K562 (cell line): ENCODE measurements around the gene KIZ. TPM values are rescaled to one million over a fixed set of nuclear protein-coding genes. Genes with fewer than 3 reads are reported as not detected.

Experiments used
- ATAC-seq: fragments of 200-7000 bp; cut with Tn5 transposase; 3 replicates; pipeline ENCODE4 v1.9.1; 2020; ENCODE audit warnings: moderate library complexity
- BruUV-seq: library from RNA; stranded (reverse); fragments of 400-500 nt; replicated peaks from 2 replicates; lab custom pipeline; 2021; lab: Mats Ljungman, UMichigan
- CTCF ChIA-PET: fragments of 300-600 bp; formaldehyde crosslinking; extraction: SDS; loops from one replicate; lab custom pipeline; 2021; ENCODE audit warnings: low intra/inter-chr PET ratio; lab: Yijun Ruan, JAX
- POLR2A ChIA-PET: fragments of 300-600, 350-650 bp; sonication (Branson Sonifier 250); formaldehyde crosslinking; extraction: SDS; loops from one replicate; lab custom pipeline; 2021; ENCODE audit warnings: antibody characterized with exemption, inconsistent platforms; lab: Yijun Ruan, JAX
- DNase-seq, 4 experiments: peaks; one replicate each; pipeline versions ENCODE4 v3.0.0 to v3.0.0-alpha.2; 2011 to 2018; ENCODE audit warnings: low spot score in 3 of 4, mixed read lengths in 3 of 4; ENCODE audit errors: extremely low read depth in 1 of 4
- FAIRE-seq: peaks from 2 replicates; lab custom pipeline; 2011; peaks lifted over from hg19 to GRCh38; lab: Jason Lieb, UNC
- H2AFZ ChIP-seq: 2 replicates; pipeline ENCODE4 v1.6.0; 2011; ENCODE audit warnings: low read depth, low read length, control low read depth, inconsistent platforms
- H3K27ac ChIP-seq: fragments of 200-600 bp; 3 replicates; pipeline ENCODE4 v1.8.0; 2011; ENCODE audit warnings: low read depth, mild to moderate bottlenecking, control low read depth, inconsistent platforms, low read length, moderate library complexity, mixed read lengths; ENCODE audit errors: extremely low read depth
- H3K27me3 ChIP-seq, 2 experiments: fragments of 300-600 bp in 1 of 2; 2 replicates in 1 of 2; 3 replicates in 1 of 2; pipeline versions ENCODE4 v1.6.0 to v1.8.0; 2011; ENCODE audit warnings: inconsistent platforms in 2 of 2, low read length in 2 of 2, mild to moderate bottlenecking in 1 of 2, mixed read lengths in 1 of 2, moderate library complexity in 1 of 2; ENCODE audit not compliant: control insufficient read depth in 2 of 2, insufficient read depth in 2 of 2
- H3K36me3 ChIP-seq: fragments of 300-600 bp; 3 replicates; pipeline ENCODE4 v1.8.0; 2011; ENCODE audit warnings: mild to moderate bottlenecking, low read length, inconsistent platforms; ENCODE audit not compliant: control insufficient read depth, insufficient read depth
- H3K4me1 ChIP-seq, 2 experiments: fragments of 200-600 bp in 1 of 2; replicated peaks in 1 of 2; 2 replicates in 1 of 2; 3 replicates in 1 of 2; pipeline versions ENCODE4 v1.5.1 to v1.8.0; 2011; ENCODE audit warnings: inconsistent platforms in 2 of 2, low read length in 2 of 2, mild to moderate bottlenecking in 1 of 2, mixed read lengths in 1 of 2, moderate library complexity in 1 of 2; ENCODE audit not compliant: control insufficient read depth in 2 of 2, insufficient read depth in 2 of 2
- H3K4me2 ChIP-seq: 2 replicates; pipeline ENCODE4 v1.6.1; 2011; ENCODE audit warnings: low read length, control low read depth, inconsistent platforms, mixed read lengths; ENCODE audit not compliant: insufficient read depth
- H3K4me3 ChIP-seq: fragments of 200-600 bp; sonication (generic), shearing (Covaris generic); 2 replicates; pipeline ENCODE4 v1.5.1; 2016; ENCODE audit warnings: control low read depth, inconsistent platforms
- H3K79me2 ChIP-seq: fragments of 200-600 bp; 3 replicates; pipeline ENCODE4 v1.8.0; 2011; ENCODE audit warnings: low read length, inconsistent platforms; ENCODE audit not compliant: control insufficient read depth, insufficient read depth
- H3K9ac ChIP-seq, 2 experiments: 2 replicates each; pipeline versions ENCODE4 v1.6.0 to v1.6.1; 2011; ENCODE audit warnings: low read depth in 2 of 2, low read length in 2 of 2, control low read depth in 1 of 2, inconsistent platforms in 1 of 2, mild to moderate bottlenecking in 1 of 2, mixed read lengths in 1 of 2; ENCODE audit not compliant: insufficient read depth in 1 of 2
- H3K9me1 ChIP-seq: one replicate; pipeline ENCODE4 v1.6.0; 2011; ENCODE audit warnings: inconsistent platforms, mild to moderate bottlenecking, low read length, moderate library complexity; ENCODE audit not compliant: control insufficient read depth, insufficient read depth
- H3K9me3 ChIP-seq: replicated peaks from 2 replicates; pipeline ENCODE4 v1.5.1; 2011; ENCODE audit warnings: low read depth, low read length, inconsistent platforms; ENCODE audit not compliant: control insufficient read depth, insufficient read depth
- H4K20me1 ChIP-seq: replicated peaks from 2 replicates; pipeline ENCODE4 v1.6.1; 2011; ENCODE audit warnings: low read length, inconsistent platforms, mixed read lengths; ENCODE audit not compliant: control insufficient read depth, insufficient read depth
- AFF4 ChIP-seq: sonication (generic); formaldehyde crosslinking; IDR thresholded peaks from 2 replicates; pipeline ENCODE4 v1.8.0; 2023; ENCODE audit warnings: mild to moderate bottlenecking, missing genetic modification reagents
- BCLAF1 ChIP-seq, 2 experiments: fragments of 450-650 bp in 1 of 2; IDR thresholded peaks; 2 replicates each; pipeline ENCODE4 v1.6.1; 2011 to 2017; ENCODE audit warnings: low read depth in 2 of 2, antibody characterized with exemption in 1 of 2, borderline replicate concordance in 1 of 2, low read length in 1 of 2, mild to moderate bottlenecking in 1 of 2, mixed read lengths in 1 of 2; ENCODE audit not compliant: control insufficient read depth in 1 of 2
- GATAD2B ChIP-seq: fragments of 450-650 bp; IDR thresholded peaks from 2 replicates; pipeline ENCODE4 v1.6.1; 2017; ENCODE audit warnings: mild to moderate bottlenecking, borderline replicate concordance
- NUFIP1 ChIP-seq: fragments of 450-650 bp; IDR thresholded peaks from 2 replicates; pipeline ENCODE4 v1.6.1; 2018; ENCODE audit not compliant: partially characterized antibody
- PHTF2 ChIP-seq: fragments of 250-450 bp; sonication (Bioruptor Pico); IDR thresholded peaks from 2 replicates; pipeline ENCODE4 v1.5.0; 2021; ENCODE audit warnings: mild to moderate bottlenecking
- TEAD1 ChIP-seq, 2 experiments: fragments of 450-650 bp in 1 of 2; sonication (generic) in 1 of 2; formaldehyde crosslinking; IDR thresholded peaks; 2 replicates each; pipeline versions ENCODE4 v1.4.0 to v1.8.0; 2020 to 2022; ENCODE audit warnings: mild to moderate bottlenecking in 2 of 2, missing genetic modification reagents in 1 of 2
- U2AF2 ChIP-seq: fragments of 200-400 bp; formaldehyde crosslinking; optimal IDR thresholded peaks from 2 replicates; pipeline ENCODE3; 2017; ENCODE audit warnings: low read depth, mild to moderate bottlenecking, low read length
- YBX1 ChIP-seq: fragments of 450-650 bp; IDR thresholded peaks from 2 replicates; pipeline ENCODE4 v1.7.1; 2016; ENCODE audit warnings: mild to moderate bottlenecking
- ZFPM2 ChIP-seq: fragments of 250-450 bp; sonication (Bioruptor Pico); IDR thresholded peaks from 2 replicates; pipeline ENCODE4 v1.5.1; 2022; ENCODE audit warnings: mild to moderate bottlenecking
- ZFX ChIP-seq: sonication (generic); formaldehyde crosslinking; IDR thresholded peaks from 2 replicates; pipeline ENCODE4 v1.8.0; 2022; ENCODE audit warnings: mild to moderate bottlenecking, missing genetic modification reagents, moderate library complexity
- ZNF280B ChIP-seq: fragments of 250-450 bp; sonication (Bioruptor Pico); IDR thresholded peaks from 2 replicates; pipeline ENCODE4 v1.5.1; 2021; ENCODE audit warnings: mild to moderate bottlenecking
- ZNF586 ChIP-seq: fragments of 450-650 bp; formaldehyde crosslinking; conservative IDR thresholded peaks from 2 replicates; pipeline ENCODE4 v1.4.0; 2020; ENCODE audit warnings: mild to moderate bottlenecking, moderate library complexity
- ZNF778 ChIP-seq: fragments of 450-650 bp; formaldehyde crosslinking; IDR thresholded peaks from 2 replicates; pipeline ENCODE4 v1.4.0; 2020; ENCODE audit warnings: mild to moderate bottlenecking, moderate library complexity
- WGBS: fragments of 100-300 bp; shearing (Covaris generic); methylation state at CpG from one replicate; pipeline ENCODE4 v1.1.6; 2016; ENCODE audit warnings: low coverage, mixed read lengths; ENCODE audit not compliant: insufficient coverage; ENCODE audit errors: missing lambda C conversion rate; 5-methylcytosine and 5-hydroxymethylcytosine counted together
- in situ Hi-C: fragments of 300-500 bp; cut with MboI; formaldehyde crosslinking; loops from 4 replicates; pipeline ENCODE4 v1.15.0; 2018; ENCODE audit warnings: inconsistent platforms, mixed read lengths
- intact Hi-C: fragments of 100-400 bp; cut with micrococcal nuclease; formaldehyde crosslinking; loops from 2 replicates; pipeline ENCODE4 v1.14.2; 2022
- polyA plus RNA-seq, 8 experiments: library from polyadenylated mRNA; depleted of rRNA in 4 of 8; stranded (reverse) in 5 of 8; unstranded in 3 of 8; fragments of >200 nt; fragmentation: Nextera tagmentation in 2 of 8; fragmentation: Illumina TruSeq in 1 of 8; extraction: Ambion mirVana in 2 of 8; extraction: Trizol in 1 of 8; gene quantifications; 2 replicates each; pipeline versions ENCODE4 v1.2.1 to v1.2.3, GENCODE V29; 2011 to 2014; ENCODE audit warnings: inconsistent platforms in 1 of 8, missing spikeins in 1 of 8
- total RNA-seq, 7 experiments: library from RNA; depleted of rRNA in 6 of 7; stranded (reverse); fragments of >200 nt in 6 of 7; fragmentation: Illumina TruSeq in 2 of 7; extraction: Trizol in 2 of 7; gene quantifications; 2 replicates each; pipeline versions ENCODE4 v1.2.1 to v1.2.3, GENCODE V29; 2011 to 2021; ENCODE audit warnings: low replicate concordance in 1 of 7

Gene KIZ
- total and polyA plus RNA-seq, 9 of the 15 experiments (the other 6 are each of a cell fraction or from before 2014, with no cell fraction given) = 4.9 to 21.1 (median 13.5) TPM

GRCh38 chr20:21278829-21279228 lies 152.9 kb downstream of the KIZ start:
- no peaks in the 10 kb centered on the region for H3K4me1 ChIP-seq
- no peaks in the 10 kb centered on the region for H3K9me3 ChIP-seq
- WGBS = 8% methylated on average over 2 of the region's 2 CpGs
- intact Hi-C loops (no loop called here), in situ Hi-C loops (no loop called here)
- H3K9me1 ChIP-seq = no peaks in the 10 kb centered on the region
- H3K4me2 ChIP-seq = no peak overlapping the region
- DNase-seq = no peak
- FAIRE-seq = no peak
- ATAC-seq = no peak
- POLR2A ChIA-PET = no interaction called here
- no peak overlapping the region for H3K4me3 ChIP-seq
- TF ChIP-seq PHTF2 (CRISPR knock-in tag) (no peak), TEAD1 (CRISPR knock-in tag; IDR thresholded peaks at IDR 0.05) (no peak), NUFIP1 (no peak), YBX1 (no peak), ZFX (CRISPR knock-in tag) (no peak), U2AF2 (no peak), BCLAF1 (IDR thresholded peaks at IDR 0.05; ENCODE audit: borderline replicate concordance in 1 of 2, control insufficient read depth in 1 of 2, low read depth in 2 of 2, low read length in 1 of 2) (no peak), ZFPM2 (CRISPR knock-in tag) (no peak), GATAD2B (no peak), ZNF586 (CRISPR knock-in tag) (no peak), ZNF280B (no peak), AFF4 (CRISPR knock-in tag) (no peak), ZNF778 (CRISPR knock-in tag) (no peak)
- no peak overlapping the region for H3K27ac ChIP-seq
- no peaks in the 10 kb centered on the region for H4K20me1 ChIP-seq
- no peaks in the 10 kb centered on the region; a peak in 2 of 5 replicates for H3K27me3 ChIP-seq
- no peaks in the 10 kb centered on the region for H3K79me2 ChIP-seq
- H3K9ac ChIP-seq = no peak overlapping the region
- no peaks in the 10 kb centered on the region for H3K36me3 ChIP-seq
- CTCF ChIA-PET = no interaction called here
- no peak overlapping the region for H2AFZ ChIP-seq
- no TSS peak for BruUV-seq
